NCI-H524 treated with DMSO at 0.1 percent for 48 hours (cell line): ENCODE measurements around the gene RERE.

Source experiments
- DNase-seq: peaks from one replicate; lab custom pipeline; 2025; lab: John Stamatoyannopoulos, UW

The RERE gene

GRCh38 chr1:8379513-8380186, 437.8 kb downstream of the RERE start:
- DNase-seq = no peak

- no peak for DNase-seq
These were observed 438.4 kb downstream of the RERE start for GRCh38 chr1:8378981-8379470.

GRCh38 chr1:8378178-8378577, 439.3 kb downstream of the RERE start:
- DNase-seq = no peak

- DNase-seq = no peak
These were observed 440.0 kb downstream of the RERE start for GRCh38 chr1:8377271-8377981.

- DNase-seq = no peak
These were observed 441.0 kb downstream of the RERE start for GRCh38 chr1:8376358-8376840.

- DNase-seq = no peak
These were observed 442.6 kb downstream of the RERE start for GRCh38 chr1:8374812-8375211.

GRCh38 chr1:8374356-8374755, 443.1 kb downstream of the RERE start:
- DNase-seq = no peak

GRCh38 chr1:8373581-8374241, 443.7 kb downstream of the RERE start:
- DNase-seq = peak; percentile 57

GRCh38 chr1:8373125-8373524, 444.3 kb downstream of the RERE start:
- DNase-seq = no peak

GRCh38 chr1:8371372-8371991, 446.0 kb downstream of the RERE start:
- no peak for DNase-seq

GRCh38 chr1:8370905-8371315, 446.5 kb downstream of the RERE start:
- no peak for DNase-seq

GRCh38 chr1:8370046-8370881, 447.2 kb downstream of the RERE start:
- no peak for DNase-seq

- no peak for DNase-seq
These were observed 448.3 kb downstream of the RERE start for GRCh38 chr1:8368956-8369639.

- no peak for DNase-seq
These were observed 449.8 kb downstream of the RERE start for GRCh38 chr1:8367571-8368194.

GRCh38 chr1:8365661-8366362, 451.6 kb downstream of the RERE start:
- DNase-seq = no peak

GRCh38 chr1:8364528-8365442, 452.7 kb downstream of the RERE start:
- DNase-seq = no peak

GRCh38 chr1:8363767-8364301, 453.6 kb downstream of the RERE start:
- DNase-seq = no peak

GRCh38 chr1:8363186-8363766, 454.2 kb downstream of the RERE start:
- no peak for DNase-seq
